ENCODE measurements around the gene PDE5A. TPM values are rescaled to one million over a fixed set of nuclear protein-coding genes. Genes with fewer than 3 reads are reported as not detected.

The PDE5A gene
- polyA plus RNA-seq, 1 donor from 2014 or later, result 12.9 TPM

DNA sequence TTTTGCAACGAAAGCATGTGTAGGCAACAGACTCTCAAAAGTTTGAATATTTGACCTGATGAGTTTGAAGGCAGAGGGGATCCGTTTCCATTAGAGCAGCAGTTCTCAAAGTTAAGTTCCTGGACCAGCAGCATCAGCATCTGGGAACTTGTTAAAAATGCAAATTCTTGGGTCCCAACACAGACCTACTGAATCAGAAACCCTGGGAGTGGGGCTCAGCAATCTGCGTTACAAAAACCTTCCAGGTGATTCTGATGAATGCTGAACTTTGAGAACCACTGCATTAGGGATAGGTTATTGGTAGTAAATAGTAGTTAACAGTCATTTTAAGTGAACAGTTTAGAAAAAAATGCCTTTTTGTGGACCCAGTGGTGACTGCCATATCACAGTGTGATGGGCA is 98.8 kb downstream of the PDE5A start:
- Histone ChIP-seq H3K4me2 (ENCODE audit: low read length) (no peak overlapping the region), H4K20me1 (ENCODE audit: insufficient read depth) (no peaks in the 10 kb centered on the region), H3K36me3 (ENCODE audit: insufficient read depth, low read length) (peaks cover 5% of the 10 kb centered on the region)

GRCh38 chr4:119526786-119527550 is 101.6 kb downstream of the PDE5A start:
- H3K4me3 ChIP-seq (ENCODE audit: low read length), result no peak overlapping the region
- TF ChIP-seq MXI1 (conservative IDR thresholded peaks at IDR 0.05; ENCODE audit: poor library complexity, severe bottlenecking), result no peak
- no peak for TF ChIP-seq EZH2 (IDR thresholded peaks at IDR 0.05; ENCODE audit: borderline replicate concordance, insufficient read depth, low read length, poor library complexity, severe bottlenecking)
- TF ChIP-seq SMC3 (conservative IDR thresholded peaks at IDR 0.05; ENCODE audit: poor library complexity), result no peak
- no peaks in the 10 kb centered on the region for H3K36me3 ChIP-seq (ENCODE audit: insufficient read depth, low read length)
- no peaks in the 10 kb centered on the region for H4K20me1 ChIP-seq (ENCODE audit: insufficient read depth)
- H3F3A ChIP-seq (ENCODE audit: insufficient read depth, low read length, poor library complexity, severe bottlenecking), result no peaks in the 10 kb centered on the region
- no peak overlapping the region for H3K4me2 ChIP-seq (ENCODE audit: low read length)
- H3K79me2 ChIP-seq (replicated peaks; ENCODE audit: insufficient read depth, low read length), result no peaks in the 10 kb centered on the region
- no peaks in the 10 kb centered on the region for H3K9me3 ChIP-seq (ENCODE audit: low read length)
- no peaks in the 10 kb centered on the region for H3K9me2 ChIP-seq (ENCODE audit: insufficient read depth, low read length)
- no peak overlapping the region for H3K9ac ChIP-seq (ENCODE audit: low read length)
- H3K27ac ChIP-seq (ENCODE audit: low read length), result no peak overlapping the region
- no peaks in the 10 kb centered on the region for H3K27me3 ChIP-seq (ENCODE audit: insufficient read depth, low read depth, low read length)
- H2AFZ ChIP-seq (ENCODE audit: low read depth, low read length), result no peak overlapping the region

More for the DNA sequence above, 98.8 kb downstream of the PDE5A start:
- H3K9ac ChIP-seq (ENCODE audit: low read length), result no peak overlapping the region
- H3F3A ChIP-seq (ENCODE audit: insufficient read depth, low read length, poor library complexity, severe bottlenecking), result no peaks in the 10 kb centered on the region
- H3K79me2 ChIP-seq (replicated peaks; ENCODE audit: insufficient read depth, low read length), result no peaks in the 10 kb centered on the region
- H2AFZ ChIP-seq (ENCODE audit: low read depth, low read length), result no peak overlapping the region
- no peak overlapping the region for H3K27ac ChIP-seq (ENCODE audit: low read length)
- H3K9me3 ChIP-seq (ENCODE audit: low read length), result peaks cover 10% of the 10 kb centered on the region
- TF ChIP-seq RAD21 (conservative IDR thresholded peaks at IDR 0.05), result no peak
- no peak for TF ChIP-seq EZH2 (IDR thresholded peaks at IDR 0.05; ENCODE audit: borderline replicate concordance, insufficient read depth, low read length, poor library complexity, severe bottlenecking)
- TF ChIP-seq REST (IDR thresholded peaks at IDR 0.05; ENCODE audit: borderline replicate concordance), result no peak
- TF ChIP-seq EP300 (conservative IDR thresholded peaks at IDR 0.05; ENCODE audit: poor library complexity, severe bottlenecking), result no peak
- TF ChIP-seq TAF1 (IDR thresholded peaks at IDR 0.05; ENCODE audit: low read depth), result no peak
- H3K27me3 ChIP-seq (ENCODE audit: insufficient read depth, low read depth, low read length), result no peaks in the 10 kb centered on the region
- no peak overlapping the region for H3K4me3 ChIP-seq (ENCODE audit: low read length)
- H3K9me2 ChIP-seq (ENCODE audit: insufficient read depth, low read length), result no peaks in the 10 kb centered on the region

GRCh38 chr4:119525771-119526712 is 102.6 kb downstream of the PDE5A start:
- TF ChIP-seq RAD21 (conservative IDR thresholded peaks at IDR 0.05) (no peak), TAF1 (IDR thresholded peaks at IDR 0.05; ENCODE audit: low read depth) (no peak), MXI1 (conservative IDR thresholded peaks at IDR 0.05; ENCODE audit: poor library complexity, severe bottlenecking) (no peak), REST (IDR thresholded peaks at IDR 0.05; ENCODE audit: borderline replicate concordance) (no peak), SMC3 (conservative IDR thresholded peaks at IDR 0.05; ENCODE audit: poor library complexity) (no peak), EZH2 (IDR thresholded peaks at IDR 0.05; ENCODE audit: borderline replicate concordance, insufficient read depth, low read length, poor library complexity, severe bottlenecking) (no peak), POLR2AphosphoS5 (IDR thresholded peaks at IDR 0.05) (no peak), EP300 (conservative IDR thresholded peaks at IDR 0.05; ENCODE audit: poor library complexity, severe bottlenecking) (no peak)
- TF ChIP-seq, protein P1, sequence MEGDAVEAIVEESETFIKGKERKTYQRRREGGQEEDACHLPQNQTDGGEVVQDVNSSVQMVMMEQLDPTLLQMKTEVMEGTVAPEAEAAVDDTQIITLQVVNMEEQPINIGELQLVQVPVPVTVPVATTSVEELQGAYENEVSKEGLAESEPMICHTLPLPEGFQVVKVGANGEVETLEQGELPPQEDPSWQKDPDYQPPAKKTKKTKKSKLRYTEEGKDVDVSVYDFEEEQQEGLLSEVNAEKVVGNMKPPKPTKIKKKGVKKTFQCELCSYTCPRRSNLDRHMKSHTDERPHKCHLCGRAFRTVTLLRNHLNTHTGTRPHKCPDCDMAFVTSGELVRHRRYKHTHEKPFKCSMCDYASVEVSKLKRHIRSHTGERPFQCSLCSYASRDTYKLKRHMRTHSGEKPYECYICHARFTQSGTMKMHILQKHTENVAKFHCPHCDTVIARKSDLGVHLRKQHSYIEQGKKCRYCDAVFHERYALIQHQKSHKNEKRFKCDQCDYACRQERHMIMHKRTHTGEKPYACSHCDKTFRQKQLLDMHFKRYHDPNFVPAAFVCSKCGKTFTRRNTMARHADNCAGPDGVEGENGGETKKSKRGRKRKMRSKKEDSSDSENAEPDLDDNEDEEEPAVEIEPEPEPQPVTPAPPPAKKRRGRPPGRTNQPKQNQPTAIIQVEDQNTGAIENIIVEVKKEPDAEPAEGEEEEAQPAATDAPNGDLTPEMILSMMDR (IDR thresholded peaks at IDR 0.05; ENCODE audit: poor library complexity, severe bottlenecking), result no peak
- H3K27me3 ChIP-seq (ENCODE audit: insufficient read depth, low read depth, low read length), result no peaks in the 10 kb centered on the region
- H2AFZ ChIP-seq (ENCODE audit: low read depth, low read length), result no peak overlapping the region
- H3K79me2 ChIP-seq (replicated peaks; ENCODE audit: insufficient read depth, low read length), result no peaks in the 10 kb centered on the region
- H3K9me3 ChIP-seq (ENCODE audit: low read length), result no peaks in the 10 kb centered on the region
- no peaks in the 10 kb centered on the region for H4K20me1 ChIP-seq (ENCODE audit: insufficient read depth)
- no peaks in the 10 kb centered on the region for H3F3A ChIP-seq (ENCODE audit: insufficient read depth, low read length, poor library complexity, severe bottlenecking)
- H3K9ac ChIP-seq (ENCODE audit: low read length), result no peak overlapping the region
- no peaks in the 10 kb centered on the region for H3K9me2 ChIP-seq (ENCODE audit: insufficient read depth, low read length)
- no peaks in the 10 kb centered on the region for H3K36me3 ChIP-seq (ENCODE audit: insufficient read depth, low read length)
- H3K4me2 ChIP-seq (ENCODE audit: low read length), result no peak overlapping the region
- no peak overlapping the region for H3K4me3 ChIP-seq (ENCODE audit: low read length)
- no peak overlapping the region for H3K27ac ChIP-seq (ENCODE audit: low read length)
